ENCODE measurements around the gene IQCF5. TPM values are rescaled to one million over a fixed set of nuclear protein-coding genes. Genes with fewer than 3 reads are reported as not detected.

Gene IQCF5
- total RNA-seq (not detected in 2 replicates), polyA plus RNA-seq (not detected in 2 replicates), polyA minus RNA-seq (ENCODE audit: low replicate concordance) (not detected in 2 replicates)
- not detected in 2 replicates for polyA plus RNA-seq (2012)

- H2AFZ ChIP-seq (ENCODE audit: low read length) = no peak within 1 kb of the TSS
- TF ChIP-seq, protein P1, sequence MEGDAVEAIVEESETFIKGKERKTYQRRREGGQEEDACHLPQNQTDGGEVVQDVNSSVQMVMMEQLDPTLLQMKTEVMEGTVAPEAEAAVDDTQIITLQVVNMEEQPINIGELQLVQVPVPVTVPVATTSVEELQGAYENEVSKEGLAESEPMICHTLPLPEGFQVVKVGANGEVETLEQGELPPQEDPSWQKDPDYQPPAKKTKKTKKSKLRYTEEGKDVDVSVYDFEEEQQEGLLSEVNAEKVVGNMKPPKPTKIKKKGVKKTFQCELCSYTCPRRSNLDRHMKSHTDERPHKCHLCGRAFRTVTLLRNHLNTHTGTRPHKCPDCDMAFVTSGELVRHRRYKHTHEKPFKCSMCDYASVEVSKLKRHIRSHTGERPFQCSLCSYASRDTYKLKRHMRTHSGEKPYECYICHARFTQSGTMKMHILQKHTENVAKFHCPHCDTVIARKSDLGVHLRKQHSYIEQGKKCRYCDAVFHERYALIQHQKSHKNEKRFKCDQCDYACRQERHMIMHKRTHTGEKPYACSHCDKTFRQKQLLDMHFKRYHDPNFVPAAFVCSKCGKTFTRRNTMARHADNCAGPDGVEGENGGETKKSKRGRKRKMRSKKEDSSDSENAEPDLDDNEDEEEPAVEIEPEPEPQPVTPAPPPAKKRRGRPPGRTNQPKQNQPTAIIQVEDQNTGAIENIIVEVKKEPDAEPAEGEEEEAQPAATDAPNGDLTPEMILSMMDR (conservative IDR thresholded peaks at IDR 0.05 in 1 of 2, IDR thresholded peaks at IDR 0.05 in 1 of 2; ENCODE audit: low read depth in 1 of 2, low read length in 2 of 2) = no peak
- no peak for TF ChIP-seq EZH2 (IDR thresholded peaks at IDR 0.05; ENCODE audit: low read length, missing control alignments)
- H3K4me3 ChIP-seq (replicated peaks in 1 of 4; ENCODE audit: control extremely low read depth in 1 of 4, insufficient read depth in 1 of 4, low read depth in 3 of 4, low read length in 4 of 4) = no peak within 1 kb of the TSS
- H3K4me1 ChIP-seq (ENCODE audit: control insufficient read depth, extremely low read depth, insufficient read depth, low read length) = no peaks in the 10 kb centered on the region
- H3K4me2 ChIP-seq (ENCODE audit: extremely low read depth, insufficient read depth, low read length) = no peak within 1 kb of the TSS
- no peak for DNase-seq (ENCODE audit: low read depth in 2 of 2)
- H3K9ac ChIP-seq (ENCODE audit: insufficient read depth, low read length) = no peak within 1 kb of the TSS
- no peak within 1 kb of the TSS for H3K27ac ChIP-seq (ENCODE audit: insufficient read depth, low read length)
- H3K9me3 ChIP-seq (ENCODE audit: control insufficient read depth, insufficient read depth, low read depth, low read length) = no peaks in the 10 kb centered on the region
- no peaks in the 10 kb centered on the region for H3K27me3 ChIP-seq (ENCODE audit: control insufficient read depth, insufficient read depth, low read length)
- H4K20me1 ChIP-seq (ENCODE audit: control insufficient read depth, extremely low read depth, insufficient read depth, low read length) = no peaks in the 10 kb centered on the region
- no peaks in the 10 kb centered on the region for H3K79me2 ChIP-seq (ENCODE audit: control insufficient read depth, insufficient read depth, low read length)
- no peaks in the 10 kb centered on the region for H3K36me3 ChIP-seq (ENCODE audit: control insufficient read depth, insufficient read depth, low read length)
These were observed at the start of gene IQCF5 for GRCh38 chr3:51875501-51875900. TSS of gene IQCF5 (minus strand) at chr3:51875601. CDS start at chr3:51875531, 70 bp downstream.

DNA sequence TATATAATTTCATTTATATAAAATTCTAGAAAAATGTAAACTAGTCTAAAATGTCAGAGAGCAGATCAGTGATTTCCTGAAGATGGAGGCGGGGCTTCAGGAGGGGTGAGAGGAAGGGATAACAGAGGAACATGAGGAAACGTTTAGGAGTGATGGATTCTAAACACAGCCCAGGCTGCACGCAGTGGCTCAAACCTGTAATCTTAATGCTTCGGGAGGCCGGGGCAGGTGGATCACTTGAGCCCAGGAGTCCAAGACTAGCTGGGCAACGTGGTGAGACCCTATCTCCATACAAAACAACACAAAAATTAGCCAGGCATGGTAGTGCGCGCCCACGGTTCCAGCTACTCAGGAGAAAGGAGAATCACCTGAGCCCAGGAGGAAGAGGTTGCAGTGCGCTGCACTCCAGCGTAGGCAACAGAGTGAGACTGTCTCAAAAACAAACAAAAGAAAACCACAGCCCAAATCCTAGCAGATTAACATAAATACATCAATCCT is 45.7 kb upstream of the IQCF5 start:
- Histone ChIP-seq H2AFZ (ENCODE audit: low read length) (no peak overlapping the region), H3K27me3 (ENCODE audit: control insufficient read depth, insufficient read depth, low read length) (no peaks in the 10 kb centered on the region), H3K79me2 (ENCODE audit: control insufficient read depth, insufficient read depth, low read length) (no peaks in the 10 kb centered on the region), H4K20me1 (ENCODE audit: control insufficient read depth, extremely low read depth, insufficient read depth, low read length) (no peaks in the 10 kb centered on the region), H3K27ac (ENCODE audit: insufficient read depth, low read length) (no peak overlapping the region), H3K4me3 (replicated peaks in 1 of 4; ENCODE audit: control extremely low read depth in 1 of 4, insufficient read depth in 1 of 4, low read depth in 3 of 4, low read length in 4 of 4) (no peak overlapping the region), H3K4me2 (ENCODE audit: extremely low read depth, insufficient read depth, low read length) (no peak overlapping the region), H3K4me1 (ENCODE audit: control insufficient read depth, extremely low read depth, insufficient read depth, low read length) (no peaks in the 10 kb centered on the region), H3K9me3 (ENCODE audit: control insufficient read depth, insufficient read depth, low read depth, low read length) (no peaks in the 10 kb centered on the region), H3K9ac (ENCODE audit: insufficient read depth, low read length) (no peak overlapping the region), H3K36me3 (ENCODE audit: control insufficient read depth, insufficient read depth, low read length) (no peaks in the 10 kb centered on the region)
- DNase-seq (ENCODE audit: low read depth in 2 of 2) = no peak
- TF ChIP-seq, protein P1 (conservative IDR thresholded peaks at IDR 0.05 in 1 of 2, IDR thresholded peaks at IDR 0.05 in 1 of 2; ENCODE audit: low read depth in 1 of 2, low read length in 2 of 2) = no peak
- TF ChIP-seq EZH2 (IDR thresholded peaks at IDR 0.05; ENCODE audit: low read length, missing control alignments) = no peak

- no peak overlapping the region for H2AFZ ChIP-seq (ENCODE audit: low read length)
- H4K20me1 ChIP-seq (ENCODE audit: control insufficient read depth, extremely low read depth, insufficient read depth, low read length) = no peaks in the 10 kb centered on the region
- no peak overlapping the region for H3K4me2 ChIP-seq (ENCODE audit: extremely low read depth, insufficient read depth, low read length)
- H3K27ac ChIP-seq (ENCODE audit: insufficient read depth, low read length) = no peak overlapping the region
- DNase-seq (ENCODE audit: low read depth in 2 of 2) = no peak
- no peaks in the 10 kb centered on the region for H3K27me3 ChIP-seq (ENCODE audit: control insufficient read depth, insufficient read depth, low read length)
- H3K79me2 ChIP-seq (ENCODE audit: control insufficient read depth, insufficient read depth, low read length) = no peaks in the 10 kb centered on the region
- TF ChIP-seq, protein P1 (conservative IDR thresholded peaks at IDR 0.05 in 1 of 2, IDR thresholded peaks at IDR 0.05 in 1 of 2; ENCODE audit: low read depth in 1 of 2, low read length in 2 of 2) = no peak
- TF ChIP-seq EZH2 (IDR thresholded peaks at IDR 0.05; ENCODE audit: low read length, missing control alignments) = no peak
- H3K9me3 ChIP-seq (ENCODE audit: control insufficient read depth, insufficient read depth, low read depth, low read length) = no peaks in the 10 kb centered on the region
- H3K4me3 ChIP-seq (replicated peaks in 1 of 4; ENCODE audit: control extremely low read depth in 1 of 4, insufficient read depth in 1 of 4, low read depth in 3 of 4, low read length in 4 of 4) = no peak overlapping the region
- H3K36me3 ChIP-seq (ENCODE audit: control insufficient read depth, insufficient read depth, low read length) = no peaks in the 10 kb centered on the region
- H3K9ac ChIP-seq (ENCODE audit: insufficient read depth, low read length) = no peak overlapping the region
- H3K4me1 ChIP-seq (ENCODE audit: control insufficient read depth, extremely low read depth, insufficient read depth, low read length) = no peaks in the 10 kb centered on the region
These were observed 41.0 kb upstream of the IQCF5 start for GRCh38 chr3:51916418-51916817.

Data from fibroblast of lung (primary cell).